IPS DF 6.9 (cell line): ENCODE measurements around the gene GRAMD4.

Experiments used
- DNase-seq: peaks from one replicate; pipeline ENCODE4 v3.0.0-alpha.2; 2013; ENCODE audit warnings: low read depth, low spot score
- H3K27ac ChIP-seq: one replicate; pipeline ENCODE4 v1.5.1; 2013; ENCODE audit warnings: low read length, control low read depth
- H3K27me3 ChIP-seq: 2 replicates; pipeline ENCODE4 v1.6.1; 2013; ENCODE audit warnings: mild to moderate bottlenecking, low read length; ENCODE audit not compliant: control insufficient read depth, insufficient read depth
- H3K36me3 ChIP-seq: 2 replicates; pipeline ENCODE4 v1.6.1; 2013; ENCODE audit warnings: low read length; ENCODE audit not compliant: control insufficient read depth, insufficient read depth
- H3K4me1 ChIP-seq: 2 replicates; pipeline ENCODE4 v1.6.1; 2013; ENCODE audit warnings: low read length; ENCODE audit not compliant: control insufficient read depth, insufficient read depth
- H3K4me3 ChIP-seq: 2 replicates; pipeline ENCODE4 v1.5.1; 2013; ENCODE audit warnings: mild to moderate bottlenecking, low read length
- H3K9me3 ChIP-seq: 2 replicates; pipeline ENCODE4 v1.6.1; 2013; ENCODE audit warnings: low read length, inconsistent platforms; ENCODE audit not compliant: control insufficient read depth, insufficient read depth
- WGBS: extraction: QIAGEN DNeasy Blood & Tissue Kit; methylation state at CpG from one replicate; pipeline ENCODE4 v1.1.7; 2013; ENCODE audit warnings: mixed read lengths, missing lambda C conversion rate; ENCODE audit not compliant: insufficient read length, insufficient coverage; 5-methylcytosine and 5-hydroxymethylcytosine counted together

The GRAMD4 gene

GRCh38 chr22:46664301-46664855 is 44.2 kb downstream of the GRAMD4 start:
- no peaks in the 10 kb centered on the region for H3K27me3 ChIP-seq
- H3K4me3 ChIP-seq = no peak overlapping the region
- H3K36me3 ChIP-seq = no peaks in the 10 kb centered on the region; the same call in 1 of the 2 replicates
- no peaks in the 10 kb centered on the region; the same call in 1 of the 2 replicates for H3K4me1 ChIP-seq
- H3K9me3 ChIP-seq = no peaks in the 10 kb centered on the region
- no CpG with 5 or more reads among the region's 13 CpGs for WGBS
- H3K27ac ChIP-seq = no peak overlapping the region
- DNase-seq = no peak

- Histone ChIP-seq H3K27me3 (no peaks in the 10 kb centered on the region), H3K4me3 (no peak overlapping the region), H3K4me1 (no peaks in the 10 kb centered on the region; the same call in 1 of the 2 replicates), H3K27ac (no peak overlapping the region), H3K36me3 (no peaks in the 10 kb centered on the region; the same call in 1 of the 2 replicates), H3K9me3 (no peaks in the 10 kb centered on the region)
- WGBS = no CpG with 5 or more reads among the region's 21 CpGs
- DNase-seq = no peak
Observed at GRCh38 chr22:46665151-46665695, 45.0 kb downstream of the GRAMD4 start.

GRCh38 chr22:46665751-46666280 is 45.6 kb downstream of the GRAMD4 start:
- Histone ChIP-seq H3K9me3 (no peaks in the 10 kb centered on the region), H3K4me3 (no peak overlapping the region), H3K36me3 (no peaks in the 10 kb centered on the region; the same call in 1 of the 2 replicates), H3K27me3 (no peaks in the 10 kb centered on the region), H3K4me1 (no peaks in the 10 kb centered on the region), H3K27ac (no peak overlapping the region)
- DNase-seq = no peak
- no CpG with 5 or more reads among the region's 18 CpGs for WGBS

- H3K27ac ChIP-seq = no peak overlapping the region
- no peak for DNase-seq
- H3K27me3 ChIP-seq = no peaks in the 10 kb centered on the region
- no peaks in the 10 kb centered on the region for H3K4me1 ChIP-seq
- WGBS = no CpG with 5 or more reads among the region's 17 CpGs
- H3K36me3 ChIP-seq = no peaks in the 10 kb centered on the region; the same call in 1 of the 2 replicates
- no peaks in the 10 kb centered on the region for H3K9me3 ChIP-seq
- H3K4me3 ChIP-seq = no peak overlapping the region
Observed at GRCh38 chr22:46666577-46667244, 46.5 kb downstream of the GRAMD4 start.

GRCh38 chr22:46667245-46667623 is 47.0 kb downstream of the GRAMD4 start:
- no peak for DNase-seq
- H3K36me3 ChIP-seq = no peaks in the 10 kb centered on the region; the same call in 1 of the 2 replicates
- WGBS = no CpG with 5 or more reads among the region's 10 CpGs

GRCh38 chr22:46668116-46668515 is 47.9 kb downstream of the GRAMD4 start:
- no CpG with 5 or more reads among the region's 24 CpGs for WGBS

More at GRCh38 chr22:46667245-46667623, 47.0 kb downstream of the GRAMD4 start:
- H3K4me3 ChIP-seq = no peak overlapping the region
- H3K9me3 ChIP-seq = no peaks in the 10 kb centered on the region
- H3K27ac ChIP-seq = no peak overlapping the region
- no peaks in the 10 kb centered on the region for H3K27me3 ChIP-seq
- no peaks in the 10 kb centered on the region for H3K4me1 ChIP-seq

GRCh38 chr22:46669201-46669600 is 49.0 kb downstream of the GRAMD4 start:
- Histone ChIP-seq H3K4me3 (no peak overlapping the region), H3K36me3 (no peaks in the 10 kb centered on the region; the same call in 1 of the 2 replicates), H3K9me3 (no peaks in the 10 kb centered on the region), H3K27ac (no peak overlapping the region), H3K4me1 (no peaks in the 10 kb centered on the region), H3K27me3 (no peaks in the 10 kb centered on the region)
- WGBS = no CpG with 5 or more reads among the region's 9 CpGs
- DNase-seq = no peak

More at GRCh38 chr22:46668116-46668515, 47.9 kb downstream of the GRAMD4 start:
- H3K36me3 ChIP-seq = no peaks in the 10 kb centered on the region; the same call in 1 of the 2 replicates
- H3K4me3 ChIP-seq = no peak overlapping the region
- no peak for DNase-seq
- no peaks in the 10 kb centered on the region for H3K27me3 ChIP-seq
- H3K4me1 ChIP-seq = no peaks in the 10 kb centered on the region
- no peaks in the 10 kb centered on the region for H3K9me3 ChIP-seq
- no peak overlapping the region for H3K27ac ChIP-seq

- H3K36me3 ChIP-seq = no peaks in the 10 kb centered on the region; the same call in 1 of the 2 replicates
- no peaks in the 10 kb centered on the region for H3K4me1 ChIP-seq
- no CpG with 5 or more reads among the region's 17 CpGs for WGBS
- H3K27ac ChIP-seq = no peak overlapping the region
- no peak overlapping the region for H3K4me3 ChIP-seq
- DNase-seq = no peak
- no peaks in the 10 kb centered on the region for H3K9me3 ChIP-seq
- H3K27me3 ChIP-seq = no peaks in the 10 kb centered on the region
Observed at GRCh38 chr22:46671824-46672432, 51.7 kb downstream of the GRAMD4 start.

- H3K4me1 ChIP-seq = no peaks in the 10 kb centered on the region
- H3K4me3 ChIP-seq = no peak overlapping the region
- no peaks in the 10 kb centered on the region for H3K9me3 ChIP-seq
- WGBS = no CpG with 5 or more reads among the region's 18 CpGs
- H3K27me3 ChIP-seq = no peaks in the 10 kb centered on the region
- H3K36me3 ChIP-seq = no peaks in the 10 kb centered on the region; the same call in 1 of the 2 replicates
- no peak for DNase-seq
- no peak overlapping the region for H3K27ac ChIP-seq
Observed at GRCh38 chr22:46672731-46673130, 52.5 kb downstream of the GRAMD4 start.

- Histone ChIP-seq H3K4me3 (no peak overlapping the region), H3K36me3 (no peaks in the 10 kb centered on the region; the same call in 1 of the 2 replicates), H3K4me1 (no peaks in the 10 kb centered on the region), H3K27me3 (no peaks in the 10 kb centered on the region), H3K9me3 (no peaks in the 10 kb centered on the region), H3K27ac (no peak overlapping the region)
- no peak for DNase-seq
- WGBS = no CpG with 5 or more reads among the region's 10 CpGs
Observed at GRCh38 chr22:46673205-46673604, 53.0 kb downstream of the GRAMD4 start.
